Smooth muscle cell (in vitro differentiated cells): Measurements from ENCODE around the gene UTS2R. TPM values are rescaled to one million over a fixed set of nuclear protein-coding genes. Genes with fewer than 3 reads are reported as not detected.
"Not testable (repeated sequence)": the region's sequence is repeated elsewhere in the genome, so short reads cannot be mapped to it uniquely, and the experiment has no call there.

Experiments used
- DNase-seq: peaks from one replicate; lab custom pipeline; 2025; ENCODE audit not compliant: unreplicated experiment; lab: John Stamatoyannopoulos, UW
- H2AFZ ChIP-seq: fragments of 200-600 bp; sonication (generic); 2 replicates; pipeline ENCODE4 v1.6.0; 2016; ENCODE audit warnings: antibody characterized with exemption, low read depth, mild to moderate bottlenecking
- H3F3A ChIP-seq: fragments of 200-600 bp; sonication (generic); 2 replicates; pipeline ENCODE4 v1.6.0; 2017; ENCODE audit warnings: antibody characterized with exemption, low read depth
- H3K27ac ChIP-seq: fragments of 200-600 bp; sonication (generic); 2 replicates; pipeline ENCODE4 v1.5.1; 2016; ENCODE audit warnings: low read depth, mild to moderate bottlenecking
- H3K27me3 ChIP-seq: fragments of 200-600 bp; sonication (generic); 2 replicates; pipeline ENCODE4 v1.6.1; 2016; ENCODE audit warnings: low read depth, mild to moderate bottlenecking
- H3K36me3 ChIP-seq: fragments of 200-600 bp; sonication (generic); 2 replicates; pipeline ENCODE4 v1.5.1; 2016; ENCODE audit warnings: low read depth
- H3K4me1 ChIP-seq: fragments of 200-600 bp; sonication (generic); 2 replicates; pipeline ENCODE4 v1.5.1; 2016; ENCODE audit warnings: low read depth
- H3K4me2 ChIP-seq: fragments of 200-600 bp; sonication (generic); 2 replicates; pipeline ENCODE4 v1.6.0; 2016; ENCODE audit warnings: mild to moderate bottlenecking
- H3K4me3 ChIP-seq: fragments of 200-600 bp; sonication (generic); 2 replicates; pipeline ENCODE4 v1.5.1; 2016; ENCODE audit warnings: mild to moderate bottlenecking
- H3K79me2 ChIP-seq: fragments of 200-600 bp; sonication (generic); 2 replicates; pipeline ENCODE4 v1.6.0; 2016; ENCODE audit warnings: low read depth, mild to moderate bottlenecking
- H3K9ac ChIP-seq: fragments of 200-600 bp; sonication (generic); 2 replicates; pipeline ENCODE4 v1.6.0; 2016; ENCODE audit warnings: low read depth
- H3K9me3 ChIP-seq: fragments of 200-600 bp; sonication (generic); replicated peaks from 2 replicates; pipeline ENCODE4 v1.5.1; 2016; ENCODE audit warnings: low read depth
- H4K20me1 ChIP-seq: fragments of 200-600 bp; sonication (generic); 2 replicates; pipeline ENCODE4 v1.6.0; 2016; ENCODE audit warnings: low read depth
- CTCF ChIP-seq: fragments of 200-600 bp; sonication (generic); IDR thresholded peaks from 2 replicates; pipeline ENCODE4 v1.5.1; 2017; ENCODE audit warnings: borderline replicate concordance, mild to moderate bottlenecking, antibody characterized with exemption; ENCODE audit not compliant: insufficient read depth, poor library complexity, severe bottlenecking
- WGBS: methylation state at CpG from one replicate; pipeline ENCODE4 v1.1.7; 2016; ENCODE audit warnings: low lambda C conversion rate; 5-methylcytosine and 5-hydroxymethylcytosine counted together
- polyA plus RNA-seq: library from polyadenylated mRNA; unstranded; fragments of >200 nt; fragmentation: Nextera tagmentation; extraction: Ambion mirVana; gene quantifications from 2 replicates; pipeline ENCODE4 v1.2.1, GENCODE V29; 2016
- total RNA-seq: library from RNA; depleted of rRNA; stranded (reverse); fragments of >200 nt; gene quantifications from 2 replicates; pipeline ENCODE4 v1.2.3, GENCODE V29; 2014

The UTS2R gene
- total and polyA plus RNA-seq, 2 experiments from 2014 or later: not detected

GRCh38 chr17:82410014-82410716, 38.6 kb downstream of the UTS2R start:
- DNase-seq: no peak
- H3K9ac ChIP-seq: no peak overlapping the region
- no peaks in the 10 kb centered on the region for H3K36me3 ChIP-seq
- H3F3A ChIP-seq: no peaks in the 10 kb centered on the region
- H3K4me2 ChIP-seq: no peak overlapping the region
- no peak overlapping the region for H3K4me3 ChIP-seq
- no peak overlapping the region for H2AFZ ChIP-seq
- no peaks in the 10 kb centered on the region for H3K4me1 ChIP-seq
- no peak overlapping the region for H3K27ac ChIP-seq
- no peaks in the 10 kb centered on the region for H3K79me2 ChIP-seq
- WGBS: 92% methylated on average over 14 of the region's 14 CpGs
- no peaks in the 10 kb centered on the region for H3K9me3 ChIP-seq
- TF ChIP-seq CTCF: no peak
- H4K20me1 ChIP-seq: peaks cover 32% of the 10 kb centered on the region
- no peaks in the 10 kb centered on the region for H3K27me3 ChIP-seq

- peaks cover 45% of the 10 kb centered on the region for H4K20me1 ChIP-seq
- no peak for DNase-seq
Observed at GRCh38 chr17:82411396-82412053, 40.0 kb downstream of the UTS2R start.

GRCh38 chr17:82412081-82412480, 40.5 kb downstream of the UTS2R start:
- not testable (repeated sequence) for H3F3A ChIP-seq, H3K9ac ChIP-seq, H3K79me2 ChIP-seq, H3K27ac ChIP-seq, H3K4me1 ChIP-seq, H3K27me3 ChIP-seq, H2AFZ ChIP-seq, H3K4me2 ChIP-seq, H3K4me3 ChIP-seq, DNase-seq, H3K36me3 ChIP-seq, H3K9me3 ChIP-seq
- WGBS: 90% methylated on average over 12 of the region's 16 CpGs
- H4K20me1 ChIP-seq: peaks cover 51% of the 10 kb centered on the region

More at GRCh38 chr17:82411396-82412053, 40.0 kb downstream of the UTS2R start:
- no peak overlapping the region for H2AFZ ChIP-seq
- no peak overlapping the region for H3K9ac ChIP-seq
- TF ChIP-seq CTCF: no peak
- H3K27me3 ChIP-seq: no peaks in the 10 kb centered on the region
- H3K27ac ChIP-seq: no peak overlapping the region
- H3K36me3 ChIP-seq: no peaks in the 10 kb centered on the region
- H3K4me3 ChIP-seq: no peak overlapping the region
- 97% methylated on average over 24 of the region's 24 CpGs for WGBS
- H3K4me1 ChIP-seq: no peaks in the 10 kb centered on the region
- no peaks in the 10 kb centered on the region for H3K9me3 ChIP-seq
- H3K4me2 ChIP-seq: no peak overlapping the region
- H3K79me2 ChIP-seq: no peaks in the 10 kb centered on the region
- no peaks in the 10 kb centered on the region for H3F3A ChIP-seq

GRCh38 chr17:82412535-82413520, 41.3 kb downstream of the UTS2R start:
- Histone ChIP-seq H3K4me1 (peaks cover 2% of the 10 kb centered on the region), H3K27ac (no peak overlapping the region), H3K4me3 (no peak overlapping the region), H3K9me3 (no peaks in the 10 kb centered on the region), H3K79me2 (no peaks in the 10 kb centered on the region), H3K9ac (no peak overlapping the region), H2AFZ (no peak overlapping the region), H3F3A (no peaks in the 10 kb centered on the region), H4K20me1 (peaks cover 58% of the 10 kb centered on the region), H3K4me2 (no peak overlapping the region), H3K27me3 (no peaks in the 10 kb centered on the region), H3K36me3 (no peaks in the 10 kb centered on the region)
- no peak for TF ChIP-seq CTCF
- WGBS: 97% methylated on average over 26 of the region's 29 CpGs
- no peak for DNase-seq
